MM.1S (cell line): ENCODE data around the gene PIGM.

Experiments used
- DNase-seq: peaks from one replicate; pipeline ENCODE4 v3.0.0-alpha.2; 2015
- H2AFZ ChIP-seq: fragments of 300-600 bp; sonication (generic); 2 replicates; pipeline ENCODE4 v1.6.0; 2016; ENCODE audit warnings: antibody characterized with exemption, low read length
- H3F3A ChIP-seq: fragments of 300-600 bp; sonication (generic); 2 replicates; pipeline ENCODE4 v1.6.1; 2016; ENCODE audit warnings: mild to moderate bottlenecking, antibody characterized with exemption, low read length, moderate library complexity, mixed read lengths; ENCODE audit not compliant: insufficient read depth
- H3K27ac ChIP-seq: fragments of 300-600 bp; sonication (generic); 2 replicates; pipeline ENCODE4 v1.5.1; 2016; ENCODE audit warnings: mild to moderate bottlenecking, low read length
- H3K27me3 ChIP-seq: fragments of 300-600 bp; sonication (generic); replicated peaks from 2 replicates; pipeline ENCODE4 v1.6.0; 2016; ENCODE audit warnings: low read length; ENCODE audit not compliant: insufficient read depth
- H3K36me3 ChIP-seq: fragments of 300-600 bp; sonication (generic); replicated peaks from 2 replicates; pipeline ENCODE4 v1.6.1; 2016; ENCODE audit warnings: mild to moderate bottlenecking, low read length, mixed read lengths; ENCODE audit not compliant: insufficient read depth
- H3K4me1 ChIP-seq: fragments of 300-600 bp; sonication (generic); 2 replicates; pipeline ENCODE4 v1.6.1; 2016; ENCODE audit warnings: low read length, mixed read lengths
- H3K4me2 ChIP-seq: fragments of 300-600 bp; sonication (generic); 2 replicates; pipeline ENCODE4 v1.6.0; 2016; ENCODE audit warnings: low read depth, low read length
- H3K4me3 ChIP-seq: fragments of 300-600 bp; sonication (generic); 2 replicates; pipeline ENCODE4 v1.5.1; 2016; ENCODE audit warnings: low read length, mixed read lengths
- H3K79me2 ChIP-seq: fragments of 300-600 bp; sonication (generic); 2 replicates; pipeline ENCODE4 v1.6.1; 2016; ENCODE audit warnings: mixed run types, low read length, mixed read lengths
- H3K9ac ChIP-seq: fragments of 300-600 bp; sonication (generic); 2 replicates; pipeline ENCODE4 v1.6.1; 2016; ENCODE audit warnings: low read length, mixed read lengths
- H3K9me2 ChIP-seq: fragments of 300-600 bp; sonication (generic); replicated peaks from 2 replicates; pipeline ENCODE4 v1.6.1; 2016; ENCODE audit warnings: mild to moderate bottlenecking, low read length, mixed read lengths; ENCODE audit not compliant: insufficient read depth
- H3K9me3 ChIP-seq: fragments of 300-600 bp; sonication (generic); replicated peaks from 2 replicates; pipeline ENCODE4 v1.6.1; 2016; ENCODE audit warnings: mild to moderate bottlenecking, low read length, mixed read lengths; ENCODE audit not compliant: insufficient read depth
- H4K20me1 ChIP-seq: fragments of 300-600 bp; sonication (generic); 2 replicates; pipeline ENCODE4 v1.6.1; 2016; ENCODE audit warnings: mild to moderate bottlenecking, low read length, moderate library complexity, mixed read lengths; ENCODE audit not compliant: insufficient read depth
- EZH2 ChIP-seq: fragments of 300-600 bp; sonication (generic); optimal IDR thresholded peaks from 2 replicates; pipeline ENCODE3; 2017; ENCODE audit warnings: low read depth, mild to moderate bottlenecking, antibody characterized with exemption, low read length, mixed read lengths
- EZH2phosphoT487 ChIP-seq: fragments of 300-600 bp; sonication (generic); IDR thresholded peaks from 2 replicates; pipeline ENCODE4 v1.6.1; 2018; ENCODE audit warnings: antibody characterized with exemption, low read length
- TF ChIP-seq, protein P1 (sequence below): fragments of 300-600 bp; sonication (generic); IDR thresholded peaks from 2 replicates; pipeline ENCODE4 v1.5.1; 2016; ENCODE audit warnings: antibody characterized with exemption, low read length, mixed read lengths

The PIGM gene

DNA sequence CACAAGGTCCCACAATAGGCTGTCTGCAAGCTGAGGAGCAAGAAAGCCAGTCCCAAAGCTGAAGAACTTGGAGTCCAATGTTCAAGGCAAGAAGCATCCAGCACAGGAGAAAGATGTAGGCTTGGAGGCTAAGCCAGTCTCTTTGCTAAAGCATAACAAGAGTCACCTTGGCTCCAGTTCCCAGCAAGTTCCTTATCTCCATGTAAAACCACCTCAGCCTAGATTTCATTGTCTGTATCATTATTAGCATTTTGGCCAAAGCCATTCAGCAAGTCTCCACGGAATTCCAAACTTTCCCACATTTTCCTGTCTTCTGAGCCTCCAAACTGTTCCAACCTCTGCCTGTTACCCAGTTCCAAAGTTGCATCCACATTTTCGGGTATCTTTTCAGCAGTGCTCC is 36.9 kb downstream of the PIGM start:
- TF ChIP-seq, protein P1, sequence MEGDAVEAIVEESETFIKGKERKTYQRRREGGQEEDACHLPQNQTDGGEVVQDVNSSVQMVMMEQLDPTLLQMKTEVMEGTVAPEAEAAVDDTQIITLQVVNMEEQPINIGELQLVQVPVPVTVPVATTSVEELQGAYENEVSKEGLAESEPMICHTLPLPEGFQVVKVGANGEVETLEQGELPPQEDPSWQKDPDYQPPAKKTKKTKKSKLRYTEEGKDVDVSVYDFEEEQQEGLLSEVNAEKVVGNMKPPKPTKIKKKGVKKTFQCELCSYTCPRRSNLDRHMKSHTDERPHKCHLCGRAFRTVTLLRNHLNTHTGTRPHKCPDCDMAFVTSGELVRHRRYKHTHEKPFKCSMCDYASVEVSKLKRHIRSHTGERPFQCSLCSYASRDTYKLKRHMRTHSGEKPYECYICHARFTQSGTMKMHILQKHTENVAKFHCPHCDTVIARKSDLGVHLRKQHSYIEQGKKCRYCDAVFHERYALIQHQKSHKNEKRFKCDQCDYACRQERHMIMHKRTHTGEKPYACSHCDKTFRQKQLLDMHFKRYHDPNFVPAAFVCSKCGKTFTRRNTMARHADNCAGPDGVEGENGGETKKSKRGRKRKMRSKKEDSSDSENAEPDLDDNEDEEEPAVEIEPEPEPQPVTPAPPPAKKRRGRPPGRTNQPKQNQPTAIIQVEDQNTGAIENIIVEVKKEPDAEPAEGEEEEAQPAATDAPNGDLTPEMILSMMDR = no peak
- Histone ChIP-seq H3K9ac (no peak overlapping the region), H2AFZ (no peak overlapping the region), H3K4me2 (no peak overlapping the region), H3K9me2 (no peaks in the 10 kb centered on the region), H3K27ac (no peak overlapping the region), H3K79me2 (no peaks in the 10 kb centered on the region), H3K4me3 (no peak overlapping the region), H4K20me1 (no peaks in the 10 kb centered on the region), H3K27me3 (no peaks in the 10 kb centered on the region), H3K9me3 (no peaks in the 10 kb centered on the region), H3K36me3 (no peaks in the 10 kb centered on the region), H3F3A (no peaks in the 10 kb centered on the region), H3K4me1 (no peaks in the 10 kb centered on the region)
- no peak for DNase-seq

GRCh38 chr1:159993911-159994310 is 37.9 kb downstream of the PIGM start:
- H2AFZ ChIP-seq = no peak overlapping the region
- no peak for DNase-seq
- H3K4me2 ChIP-seq = no peak overlapping the region
- no peaks in the 10 kb centered on the region for H3K4me1 ChIP-seq
- H3K9me3 ChIP-seq = no peaks in the 10 kb centered on the region
- no peak overlapping the region for H3K27ac ChIP-seq
- no peak overlapping the region for H3K4me3 ChIP-seq
- no peak for TF ChIP-seq EZH2phosphoT487
- TF ChIP-seq, protein P1 = no peak
- TF ChIP-seq EZH2 = no peak
- no peaks in the 10 kb centered on the region for H3K79me2 ChIP-seq
- no peaks in the 10 kb centered on the region for H3K9me2 ChIP-seq
- no peaks in the 10 kb centered on the region for H4K20me1 ChIP-seq
- H3F3A ChIP-seq = no peaks in the 10 kb centered on the region
- no peak overlapping the region for H3K9ac ChIP-seq
- H3K27me3 ChIP-seq = no peaks in the 10 kb centered on the region
- no peaks in the 10 kb centered on the region for H3K36me3 ChIP-seq

- Histone ChIP-seq H3K4me3 (no peak overlapping the region), H3K4me1 (no peaks in the 10 kb centered on the region), H3K4me2 (no peak overlapping the region), H3K9ac (no peak overlapping the region), H3K27ac (no peak overlapping the region), H4K20me1 (no peaks in the 10 kb centered on the region), H3F3A (no peaks in the 10 kb centered on the region), H3K9me3 (no peaks in the 10 kb centered on the region), H3K27me3 (no peaks in the 10 kb centered on the region), H3K36me3 (no peaks in the 10 kb centered on the region), H3K79me2 (no peaks in the 10 kb centered on the region), H2AFZ (no peak overlapping the region), H3K9me2 (no peaks in the 10 kb centered on the region)
- TF ChIP-seq EZH2phosphoT487 (no peak), EZH2 (no peak)
- TF ChIP-seq, protein P1 = no peak
- DNase-seq = no peak
These were observed 39.6 kb downstream of the PIGM start for GRCh38 chr1:159992161-159992560.

DNA sequence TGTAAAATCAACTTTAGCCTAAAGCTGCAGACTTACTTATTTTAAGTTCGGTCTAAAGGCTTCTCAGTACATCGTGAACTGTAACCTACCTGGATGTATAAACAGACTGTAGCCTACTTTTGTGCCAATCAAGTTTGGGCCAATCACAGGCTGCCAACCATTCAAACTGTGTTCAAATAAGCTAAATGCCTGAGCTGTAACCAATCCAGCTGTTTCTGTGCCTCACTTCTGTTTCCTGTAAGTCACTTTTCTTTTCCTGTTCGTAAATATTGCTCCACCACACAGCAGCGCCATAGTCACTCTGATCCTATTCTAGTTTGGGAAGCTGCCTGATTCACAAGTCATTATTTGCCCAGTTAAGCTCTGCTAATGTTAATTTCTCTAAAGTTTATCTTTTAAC is 40.3 kb downstream of the PIGM start:
- no peak overlapping the region for H3K4me2 ChIP-seq
- TF ChIP-seq, protein P1 = no peak
- TF ChIP-seq EZH2phosphoT487 (no peak), EZH2 (no peak)

More for the DNA sequence above, 40.3 kb downstream of the PIGM start:
- Histone ChIP-seq H2AFZ (no peak overlapping the region), H3K79me2 (no peaks in the 10 kb centered on the region), H3K27me3 (no peaks in the 10 kb centered on the region), H3F3A (no peaks in the 10 kb centered on the region), H3K4me1 (no peaks in the 10 kb centered on the region), H4K20me1 (no peaks in the 10 kb centered on the region), H3K9me3 (no peaks in the 10 kb centered on the region), H3K9me2 (no peaks in the 10 kb centered on the region), H3K4me3 (no peak overlapping the region), H3K27ac (no peak overlapping the region), H3K36me3 (no peaks in the 10 kb centered on the region), H3K9ac (no peak overlapping the region)
- DNase-seq = no peak
